AG09309 (cell line): Measurements from ENCODE around the gene AKAP8L.

ENCODE experiments used
- DNase-seq: peaks from one replicate; pipeline ENCODE4 v3.0.0-alpha.2; 2010; ENCODE audit warnings: low read depth
- H3K4me3 ChIP-seq: 2 replicates; pipeline ENCODE4 v1.5.1; 2011; ENCODE audit warnings: mild to moderate bottlenecking, low read depth, low read length, moderate library complexity; ENCODE audit not compliant: control insufficient read depth
- CTCF ChIP-seq: IDR thresholded peaks from 2 replicates; pipeline ENCODE4 v1.5.1; 2011; ENCODE audit warnings: mild to moderate bottlenecking, low read depth, low read length, inconsistent platforms; ENCODE audit not compliant: insufficient read depth, control insufficient read depth; ENCODE audit errors: missing control alignments

AKAP8L gene

GRCh38 chr19:15427350-15427700, 8.5 kb upstream of the AKAP8L start:
- TF ChIP-seq CTCF, result no peak
- no peak overlapping the region for H3K4me3 ChIP-seq
- DNase-seq, result no peak

GRCh38 chr19:15426485-15427349, 7.9 kb upstream of the AKAP8L start:
- no peak for TF ChIP-seq CTCF
- no peak overlapping the region for H3K4me3 ChIP-seq
- DNase-seq, result no peak

- no peak for TF ChIP-seq CTCF
- DNase-seq, result no peak
- no peak overlapping the region for H3K4me3 ChIP-seq
These were observed 6.6 kb upstream of the AKAP8L start for GRCh38 chr19:15425321-15425950.

- TF ChIP-seq CTCF, result no peak
- DNase-seq, result no peak
- no peak overlapping the region for H3K4me3 ChIP-seq
These were observed 6.0 kb upstream of the AKAP8L start for GRCh38 chr19:15424692-15425272.

- DNase-seq, result no peak
- no peak for TF ChIP-seq CTCF
- no peak overlapping the region for H3K4me3 ChIP-seq
These were observed 5.3 kb upstream of the AKAP8L start for GRCh38 chr19:15424121-15424520.

- no peak overlapping the region for H3K4me3 ChIP-seq
- DNase-seq, result no peak
- no peak for TF ChIP-seq CTCF
These were observed 4.3 kb upstream of the AKAP8L start for GRCh38 chr19:15423130-15423529.
